PC-3 (cell line): ENCODE measurements around the gene RABGAP1L. TPM values are rescaled to one million over a fixed set of nuclear protein-coding genes. Genes with fewer than 3 reads are reported as not detected.
"Not testable (repeated sequence)": the region's sequence is repeated elsewhere in the genome, so short reads cannot be mapped to it uniquely, and the experiment has no call there.

Source experiments
- ATAC-seq: fragments of 200-7000 bp; cut with Tn5 transposase; 2 replicates; pipeline ENCODE4 v1.9.1; 2020; ENCODE audit warnings: mild to moderate bottlenecking, moderate library complexity
- BruUV-seq: library from RNA; stranded (reverse); fragments of 400-500 nt; replicated peaks from 2 replicates; lab custom pipeline; 2021; lab: Mats Ljungman, UMichigan
- CTCF ChIA-PET: fragments of 300-600 bp; sonication (Branson Sonifier 250); formaldehyde crosslinking; loops from one replicate; lab custom pipeline; 2022; ENCODE audit warnings: antibody characterized with exemption; lab: Charles Lee
- POLR2A ChIA-PET: fragments of 300-600 bp; sonication (Branson Sonifier 250); formaldehyde crosslinking; loops from one replicate; lab custom pipeline; 2022; ENCODE audit warnings: antibody characterized with exemption; ENCODE audit not compliant: unreplicated experiment; lab: Charles Lee
- DNase-seq: peaks from one replicate; pipeline ENCODE4 v3.0.0-alpha.2; 2015
- H2AFZ ChIP-seq: fragments of 300-600 bp; sonication (generic); 2 replicates; pipeline ENCODE4 v1.6.0; 2016; ENCODE audit warnings: antibody characterized with exemption, low read length
- H3F3A ChIP-seq: fragments of 300-600 bp; sonication (generic); one replicate; pipeline ENCODE4 v1.6.0; 2017; ENCODE audit warnings: antibody characterized with exemption, low read length, control low read depth, mild to moderate bottlenecking; ENCODE audit not compliant: unreplicated experiment
- H3K27ac ChIP-seq: fragments of 300-600 bp; sonication (generic); 2 replicates; pipeline ENCODE4 v1.5.1; 2016; ENCODE audit warnings: mild to moderate bottlenecking, low read length
- H3K27me3 ChIP-seq: fragments of 300-600 bp; sonication (generic); 2 replicates; pipeline ENCODE4 v1.6.1; 2016; ENCODE audit warnings: low read length, mixed read lengths
- H3K36me3 ChIP-seq: fragments of 300-600 bp; sonication (generic); 2 replicates; pipeline ENCODE4 v1.6.1; 2016; ENCODE audit warnings: low read depth, mixed run types, low read length, mixed read lengths
- H3K4me1 ChIP-seq: fragments of 300-600 bp; sonication (generic); 2 replicates; pipeline ENCODE4 v1.5.1; 2016; ENCODE audit warnings: low read length; ENCODE audit not compliant: insufficient read depth
- H3K4me2 ChIP-seq: fragments of 300-600 bp; sonication (generic); 2 replicates; pipeline ENCODE4 v1.6.0; 2016; ENCODE audit warnings: low read length
- H3K4me3 ChIP-seq: fragments of 300-600 bp; sonication (generic); 2 replicates; pipeline ENCODE4 v1.5.1; 2016; ENCODE audit warnings: mild to moderate bottlenecking, low read length, mixed read lengths
- H3K79me2 ChIP-seq: fragments of 300-600 bp; sonication (generic); 2 replicates; pipeline ENCODE4 v1.6.1; 2017; ENCODE audit warnings: low read length, mixed read lengths
- H3K9ac ChIP-seq: fragments of 300-600 bp; sonication (generic); 2 replicates; pipeline ENCODE4 v1.6.0; 2016; ENCODE audit warnings: mild to moderate bottlenecking, low read length
- H3K9me2 ChIP-seq: fragments of 300-600 bp; sonication (generic); replicated peaks from 2 replicates; pipeline ENCODE4 v1.6.1; 2016; ENCODE audit warnings: mixed run types, low read length, mixed read lengths
- H3K9me3 ChIP-seq: fragments of 300-600 bp; sonication (generic); 2 replicates; pipeline ENCODE4 v1.6.1; 2016; ENCODE audit warnings: low read length, mixed read lengths
- H4K20me1 ChIP-seq: fragments of 300-600 bp; sonication (generic); 2 replicates; pipeline ENCODE4 v1.6.1; 2016; ENCODE audit warnings: low read length, mixed read lengths
- EZH2 ChIP-seq: fragments of 300-600 bp; sonication (generic); IDR thresholded peaks from one replicate; pipeline ENCODE4 v1.6.1; 2017; ENCODE audit warnings: antibody characterized with exemption, mild to moderate bottlenecking, low read length; ENCODE audit not compliant: unreplicated experiment
- EZH2phosphoT487 ChIP-seq: fragments of 300-600 bp; sonication (generic); IDR thresholded peaks from 2 replicates; pipeline ENCODE4 v1.6.1; 2018; ENCODE audit warnings: mild to moderate bottlenecking, antibody characterized with exemption, low read length, borderline replicate concordance
- intact Hi-C: fragments of 100-400 bp; cut with micrococcal nuclease; formaldehyde crosslinking; loops from 2 replicates; pipeline ENCODE4 v1.9.0; 2023
- total RNA-seq: library from RNA; depleted of rRNA; stranded (reverse); fragments of >200 nt; gene quantifications from 2 replicates; pipeline ENCODE4 v1.2.3, GENCODE V29; 2014
- TF ChIP-seq, protein P1 (sequence below): fragments of 300-600 bp; sonication (generic); conservative IDR thresholded peaks from 2 replicates; pipeline ENCODE4 v1.5.1; 2017; ENCODE audit warnings: antibody characterized with exemption, low read depth, mild to moderate bottlenecking, low read length

Gene RABGAP1L
- total RNA-seq, 1 experiment from 2014 or later: 24.4 TPM

DNA sequence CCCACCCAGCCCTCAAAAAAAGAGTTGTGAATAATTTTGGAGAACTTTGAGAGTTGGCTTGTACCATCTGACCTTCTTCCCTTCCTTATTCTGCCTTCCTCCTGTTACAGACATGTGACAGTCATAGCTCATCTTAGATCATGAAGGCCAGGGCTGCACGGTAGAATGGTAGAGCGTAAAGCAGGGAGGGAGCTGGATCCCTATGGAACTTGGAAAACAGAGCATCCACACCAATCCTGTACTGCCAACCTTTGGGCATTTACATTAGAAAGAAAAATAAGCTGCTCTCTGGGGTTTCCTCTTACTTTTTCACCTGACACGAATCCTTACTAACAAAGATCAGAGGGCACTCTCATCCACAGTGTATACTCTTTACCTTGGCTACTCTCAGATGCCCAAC, 409.9 kb downstream of the RABGAP1L start:
- H3K79me2 ChIP-seq: no peaks in the 10 kb centered on the region
- intact Hi-C loops: no loop called here
- H3K9me3 ChIP-seq: no peaks in the 10 kb centered on the region
- no peaks in the 10 kb centered on the region for H3K36me3 ChIP-seq
- no peak for TF ChIP-seq EZH2
- TF ChIP-seq EZH2phosphoT487: no peak
- TF ChIP-seq, protein P1, sequence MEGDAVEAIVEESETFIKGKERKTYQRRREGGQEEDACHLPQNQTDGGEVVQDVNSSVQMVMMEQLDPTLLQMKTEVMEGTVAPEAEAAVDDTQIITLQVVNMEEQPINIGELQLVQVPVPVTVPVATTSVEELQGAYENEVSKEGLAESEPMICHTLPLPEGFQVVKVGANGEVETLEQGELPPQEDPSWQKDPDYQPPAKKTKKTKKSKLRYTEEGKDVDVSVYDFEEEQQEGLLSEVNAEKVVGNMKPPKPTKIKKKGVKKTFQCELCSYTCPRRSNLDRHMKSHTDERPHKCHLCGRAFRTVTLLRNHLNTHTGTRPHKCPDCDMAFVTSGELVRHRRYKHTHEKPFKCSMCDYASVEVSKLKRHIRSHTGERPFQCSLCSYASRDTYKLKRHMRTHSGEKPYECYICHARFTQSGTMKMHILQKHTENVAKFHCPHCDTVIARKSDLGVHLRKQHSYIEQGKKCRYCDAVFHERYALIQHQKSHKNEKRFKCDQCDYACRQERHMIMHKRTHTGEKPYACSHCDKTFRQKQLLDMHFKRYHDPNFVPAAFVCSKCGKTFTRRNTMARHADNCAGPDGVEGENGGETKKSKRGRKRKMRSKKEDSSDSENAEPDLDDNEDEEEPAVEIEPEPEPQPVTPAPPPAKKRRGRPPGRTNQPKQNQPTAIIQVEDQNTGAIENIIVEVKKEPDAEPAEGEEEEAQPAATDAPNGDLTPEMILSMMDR: no peak
- H3K27me3 ChIP-seq: no peaks in the 10 kb centered on the region
- no peaks in the 10 kb centered on the region for H3K4me1 ChIP-seq
- ATAC-seq (no peak), DNase-seq (no peak)
- ChIA-PET POLR2A (no interaction called here), CTCF (no interaction called here)
- no peaks in the 10 kb centered on the region for H4K20me1 ChIP-seq
- H3F3A ChIP-seq: no peaks in the 10 kb centered on the region
- H3K4me2 ChIP-seq: no peak overlapping the region
- no peak overlapping the region for H3K27ac ChIP-seq
- no peak overlapping the region for H2AFZ ChIP-seq
- H3K9ac ChIP-seq: no peak overlapping the region
- no peak overlapping the region for H3K4me3 ChIP-seq
- H3K9me2 ChIP-seq: no peaks in the 10 kb centered on the region
- no TSS peak for BruUV-seq

GRCh38 chr1:174572771-174573170, 413.5 kb downstream of the RABGAP1L start:
- H2AFZ ChIP-seq: no peak overlapping the region
- no peak overlapping the region for H3K9ac ChIP-seq
- no peaks in the 10 kb centered on the region for H3K4me1 ChIP-seq
- intact Hi-C loops: no loop called here
- no peaks in the 10 kb centered on the region for H3K9me2 ChIP-seq
- no peaks in the 10 kb centered on the region for H3F3A ChIP-seq
- DNase-seq: no peak
- CTCF ChIA-PET: no interaction called here
- H3K36me3 ChIP-seq: no peaks in the 10 kb centered on the region
- ATAC-seq: no peak
- BruUV-seq: no TSS peak
- TF ChIP-seq, protein P1: no peak
- TF ChIP-seq EZH2phosphoT487: no peak
- TF ChIP-seq EZH2: no peak
- POLR2A ChIA-PET: no interaction called here
- H3K9me3 ChIP-seq: no peaks in the 10 kb centered on the region
- H3K4me2 ChIP-seq: no peak overlapping the region
- no peak overlapping the region for H3K4me3 ChIP-seq
- no peak overlapping the region for H3K27ac ChIP-seq
- H3K79me2 ChIP-seq: no peaks in the 10 kb centered on the region
- no peaks in the 10 kb centered on the region for H3K27me3 ChIP-seq
- H4K20me1 ChIP-seq: no peaks in the 10 kb centered on the region

DNA sequence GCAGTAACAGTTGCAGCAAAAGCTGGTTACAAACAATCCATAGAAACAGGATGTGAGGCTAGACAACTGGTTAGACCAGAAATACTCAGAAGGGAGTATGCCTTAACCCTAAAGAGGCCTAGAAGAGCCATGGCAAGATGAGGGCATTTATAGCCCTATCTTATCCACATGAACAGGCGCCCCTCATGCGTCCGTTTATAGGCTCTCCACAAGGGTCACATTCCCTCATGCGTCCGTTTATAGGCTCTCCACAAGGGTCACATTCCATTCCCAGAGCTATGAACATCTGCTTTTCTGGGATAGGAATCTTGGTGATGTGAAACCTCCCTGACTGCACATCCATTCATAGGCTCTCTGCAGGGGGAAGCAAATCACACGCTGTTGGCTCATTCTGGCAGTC, 416.8 kb downstream of the RABGAP1L start:
- intact Hi-C loops, H3K9ac ChIP-seq, H2AFZ ChIP-seq, H3K27ac ChIP-seq, H3K27me3 ChIP-seq, H4K20me1 ChIP-seq, H3K4me3 ChIP-seq, H3K79me2 ChIP-seq, DNase-seq, H3K9me2 ChIP-seq, H3K4me2 ChIP-seq, CTCF ChIA-PET, ATAC-seq, POLR2A ChIA-PET, H3K4me1 ChIP-seq, H3K36me3 ChIP-seq, BruUV-seq, H3F3A ChIP-seq, H3K9me3 ChIP-seq: not testable (repeated sequence)
